Cerebellar nuclear complex (tissue), 1 donor: Measurements from ENCODE around the gene TOMM22.

Experiments used
- DNase-seq, 2 experiments: peaks; one replicate each; lab custom pipeline; 2025; lab: John Stamatoyannopoulos, UW

The TOMM22 gene

GRCh38 chr22:38696606-38697424 lies 15.1 kb downstream of the TOMM22 start:
- no peak for DNase-seq

- DNase-seq = no peak
These were observed 15.8 kb downstream of the TOMM22 start for GRCh38 chr22:38697425-38698089.

DNA sequence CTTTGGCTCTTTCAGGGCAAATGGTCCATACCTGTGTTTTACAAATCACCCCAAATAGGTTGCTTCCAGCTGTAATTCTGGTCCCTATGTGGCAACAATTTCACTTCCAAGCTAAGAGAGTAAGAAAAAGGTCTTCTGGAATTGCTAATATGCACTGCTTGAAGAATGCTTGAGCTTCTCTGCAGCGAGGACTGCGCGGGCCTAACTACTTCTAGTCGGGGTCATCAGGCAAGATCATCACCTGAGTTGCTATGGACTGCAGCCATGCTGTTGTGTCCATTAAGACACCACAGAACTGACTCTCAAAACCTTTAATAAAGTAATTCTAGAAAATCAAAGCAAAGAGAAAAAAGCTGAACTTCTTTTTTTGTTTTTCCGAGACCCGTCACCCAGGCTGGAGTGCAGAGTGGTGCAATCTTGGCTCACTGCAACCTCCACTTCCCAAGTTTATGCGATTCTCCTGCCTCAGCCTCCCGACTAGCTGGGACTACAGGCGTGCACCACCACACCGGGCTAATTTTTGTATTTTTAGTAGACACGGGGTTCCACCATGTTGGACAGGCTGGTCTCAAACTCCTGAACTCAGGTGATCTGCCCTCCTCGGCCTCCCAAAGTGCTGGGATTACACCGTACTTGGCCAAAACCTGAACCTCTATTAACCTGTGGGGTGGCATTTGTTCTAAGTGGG lies 16.8 kb downstream of the TOMM22 start:
- no peak for DNase-seq

DNA sequence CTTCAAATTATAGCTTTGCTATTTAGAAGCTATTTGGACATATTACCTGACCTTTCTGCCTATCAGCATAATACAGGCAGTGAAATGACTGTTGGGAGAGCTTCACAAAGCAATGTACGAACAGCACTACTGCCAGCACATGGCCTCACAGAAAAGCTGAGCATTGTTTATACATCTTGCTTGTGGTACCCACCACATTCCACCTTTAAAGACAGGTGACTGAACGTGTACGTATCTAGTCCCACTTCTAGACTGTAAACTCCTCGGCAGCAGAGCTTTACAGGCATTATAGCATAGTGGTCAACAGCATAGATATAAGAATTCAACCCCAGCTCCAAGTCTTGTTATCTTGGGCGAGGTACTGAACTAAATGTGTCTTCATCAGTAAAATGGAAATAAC lies 17.4 kb downstream of the TOMM22 start:
- DNase-seq = no peak

DNA sequence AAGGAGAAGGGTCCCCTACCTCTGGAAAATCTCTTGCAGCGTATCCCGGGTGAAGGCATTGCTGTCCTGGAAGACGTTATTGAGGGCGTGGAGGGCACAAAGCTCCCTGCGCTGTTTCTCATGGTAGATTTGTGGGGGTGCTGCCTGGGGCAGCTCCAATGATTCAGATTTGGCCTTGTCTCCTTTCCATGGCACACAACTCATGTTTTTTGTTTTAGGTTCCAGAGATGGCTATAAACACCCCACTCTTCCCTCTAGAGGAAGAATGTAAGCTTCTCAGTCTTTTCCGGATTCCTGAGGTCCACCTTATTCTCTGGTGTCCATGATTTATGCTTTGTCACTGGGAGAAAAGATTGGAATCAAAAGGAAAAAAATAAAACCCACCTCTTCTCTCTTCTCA lies 18.0 kb downstream of the TOMM22 start:
- no peak for DNase-seq

- DNase-seq = no peak
These were observed 18.6 kb downstream of the TOMM22 start for GRCh38 chr22:38700270-38700788.

DNA sequence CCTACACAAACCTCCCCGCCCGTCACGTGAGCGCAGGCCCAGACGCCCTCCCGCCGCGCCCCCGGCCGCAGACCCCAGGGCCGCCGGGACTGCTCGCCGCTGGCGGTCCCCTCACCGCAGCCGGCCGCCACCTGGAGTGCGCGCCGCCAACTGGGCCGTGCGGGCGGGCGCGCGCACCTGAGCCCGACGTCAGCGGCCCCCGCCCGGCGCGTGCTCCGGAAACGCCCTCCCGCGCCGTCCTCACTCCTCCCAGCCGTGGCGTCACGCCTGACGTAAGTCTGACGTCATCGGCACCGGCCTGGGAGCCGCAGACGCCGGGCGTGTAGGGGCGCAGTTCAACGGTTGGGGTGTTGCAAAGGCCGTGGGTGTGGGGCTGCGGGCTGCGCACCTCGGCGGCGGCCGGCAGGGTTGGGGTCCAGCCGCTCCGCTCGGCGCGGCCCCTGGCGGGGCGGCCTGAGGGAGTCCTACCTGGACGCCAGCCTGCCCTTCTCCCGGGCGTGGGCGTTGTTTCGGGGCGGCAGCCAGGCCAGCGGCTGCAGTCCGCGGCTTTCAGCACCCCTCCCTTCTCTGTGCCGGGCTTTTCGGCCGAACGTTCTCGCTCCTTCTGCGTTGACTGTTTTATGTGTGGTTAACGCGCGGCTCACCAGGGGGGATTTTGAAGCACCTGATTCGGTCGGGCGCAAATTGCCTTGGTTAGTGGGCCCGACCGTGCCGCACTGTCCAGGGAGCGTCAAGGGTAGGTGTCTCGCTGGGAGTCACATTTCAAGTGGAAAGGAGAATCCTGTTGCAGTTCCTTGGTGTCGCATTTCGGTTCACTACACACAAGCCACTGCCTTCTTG lies 19.3 kb downstream of the TOMM22 start, which contains the start of gene JOSD1:
TSS of gene JOSD1 (minus strand) at position 155 of the 840 bp plus-strand sequence. CDS start 956 bp downstream, outside the sequence.
- peak; percentile 16 to 69 for DNase-seq

DNA sequence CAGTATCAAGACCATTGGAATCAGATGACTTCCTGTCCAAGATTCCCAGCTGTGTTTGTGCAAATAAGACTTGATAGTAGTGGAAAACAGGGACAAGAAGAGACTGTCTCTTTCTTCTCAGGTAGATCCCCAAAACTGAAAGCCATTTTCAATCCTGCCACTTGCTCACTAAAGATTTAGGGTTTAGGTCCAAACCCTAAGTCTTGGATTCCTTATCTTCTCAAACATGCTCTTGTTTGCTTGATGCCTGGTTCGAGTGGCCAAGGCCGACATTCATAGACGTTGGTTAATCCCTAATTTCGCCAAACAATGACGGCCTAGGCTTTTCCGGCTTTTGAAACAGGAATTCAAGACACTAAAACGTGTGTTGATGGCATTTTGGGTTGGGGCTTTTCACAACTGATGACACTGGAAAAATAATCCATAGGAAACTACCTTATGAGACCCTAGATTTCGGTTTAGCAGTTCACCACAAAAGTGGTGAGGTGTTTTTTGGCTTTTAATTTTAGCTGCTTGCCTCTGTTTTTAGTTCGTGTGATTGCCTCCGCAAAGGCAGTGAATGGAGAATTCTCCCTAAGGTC lies 23.0 kb downstream of the TOMM22 start:
- DNase-seq = no peak

GRCh38 chr22:38705235-38706100 lies 23.7 kb downstream of the TOMM22 start, which contains the start of gene GTPBP1:
TSS of gene GTPBP1 (plus strand) at chr22:38705944. CDS start at chr22:38705956, 12 bp downstream.
- peak; percentile 99 to 100 for DNase-seq

- DNase-seq = no peak
These were observed 24.5 kb downstream of the TOMM22 start for GRCh38 chr22:38706101-38706900.

DNA sequence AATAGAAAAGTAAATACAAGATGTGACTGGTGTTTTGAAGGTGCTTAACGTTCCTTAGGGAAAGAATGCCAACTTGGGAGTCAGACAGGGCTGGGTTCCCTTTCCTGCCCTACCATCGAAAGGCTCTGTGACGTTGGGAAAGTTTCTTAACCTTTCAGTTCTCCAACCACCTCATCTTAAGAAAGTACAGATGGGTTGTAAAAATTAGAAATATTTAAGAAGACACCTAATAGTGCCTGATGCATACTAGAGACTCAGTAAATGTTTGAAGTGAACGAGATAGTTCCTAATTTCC lies 25.1 kb downstream of the TOMM22 start:
- DNase-seq = no peak

GRCh38 chr22:38707346-38707745 lies 25.6 kb downstream of the TOMM22 start:
- DNase-seq = no peak

GRCh38 chr22:38707984-38708383 lies 26.2 kb downstream of the TOMM22 start:
- no peak for DNase-seq

- DNase-seq = no peak
These were observed 27.5 kb downstream of the TOMM22 start for GRCh38 chr22:38709306-38709705.

- DNase-seq = no peak
These were observed 28.6 kb downstream of the TOMM22 start for GRCh38 chr22:38710351-38710750.

GRCh38 chr22:38710866-38711265 lies 29.1 kb downstream of the TOMM22 start:
- DNase-seq = no peak

- no peak for DNase-seq
These were observed 30.9 kb downstream of the TOMM22 start for GRCh38 chr22:38712486-38713207.

GRCh38 chr22:38713921-38714320 lies 32.2 kb downstream of the TOMM22 start:
- no peak for DNase-seq
